Globus pallidus (tissue), 1 donor: ENCODE results near the gene APH1A.
"Not testable (repeated sequence)": the region's sequence is repeated elsewhere in the genome, so short reads cannot be mapped to it uniquely, and the experiment has no call there.

Experiments used
- DNase-seq: peaks from one replicate; pipeline ENCODE4 v3.0.0-alpha.2; 2015; ENCODE audit warnings: low spot score

The APH1A gene

DNA sequence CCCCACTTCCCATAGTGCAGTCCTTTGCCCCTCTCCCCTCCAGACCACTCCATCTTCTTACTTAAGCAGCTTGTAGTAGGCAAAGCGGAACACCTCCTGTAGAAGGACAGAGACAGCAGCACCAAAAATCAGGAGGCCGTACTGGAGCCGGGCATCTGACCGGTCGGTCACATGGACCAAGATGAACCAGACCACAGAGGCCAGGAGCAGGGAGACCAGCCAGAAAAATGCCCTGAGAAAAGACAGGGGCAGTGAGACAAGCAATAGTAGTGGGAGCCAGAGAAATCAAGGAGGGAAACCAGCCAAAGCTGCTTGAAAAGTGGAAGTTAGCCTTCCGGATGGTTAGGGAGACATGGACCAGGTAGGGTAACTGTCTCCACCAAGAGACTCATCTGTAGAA lies 920 bp downstream of the APH1A start:
- no peak for DNase-seq

DNA sequence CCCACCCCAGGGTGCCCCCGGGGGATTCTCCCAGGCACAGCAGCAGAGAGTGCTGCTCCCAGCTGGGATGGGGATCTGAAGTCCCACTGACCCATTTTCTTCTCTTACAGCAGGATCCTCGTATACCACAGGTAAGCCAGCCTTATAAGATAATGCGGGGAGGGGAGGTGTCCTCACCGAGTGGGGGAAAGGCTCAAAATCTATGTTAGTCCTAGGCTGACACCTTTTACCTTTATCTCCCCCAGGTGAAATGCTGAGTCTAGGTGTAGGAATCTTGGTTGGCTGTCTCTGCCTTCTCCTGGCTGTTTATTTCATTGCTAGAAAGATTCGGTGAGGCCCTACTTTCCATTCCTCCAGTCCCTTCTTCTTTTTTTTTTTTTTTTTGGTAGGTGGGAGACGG lies 5.3 kb downstream of the APH1A start:
- no peak for DNase-seq

DNA sequence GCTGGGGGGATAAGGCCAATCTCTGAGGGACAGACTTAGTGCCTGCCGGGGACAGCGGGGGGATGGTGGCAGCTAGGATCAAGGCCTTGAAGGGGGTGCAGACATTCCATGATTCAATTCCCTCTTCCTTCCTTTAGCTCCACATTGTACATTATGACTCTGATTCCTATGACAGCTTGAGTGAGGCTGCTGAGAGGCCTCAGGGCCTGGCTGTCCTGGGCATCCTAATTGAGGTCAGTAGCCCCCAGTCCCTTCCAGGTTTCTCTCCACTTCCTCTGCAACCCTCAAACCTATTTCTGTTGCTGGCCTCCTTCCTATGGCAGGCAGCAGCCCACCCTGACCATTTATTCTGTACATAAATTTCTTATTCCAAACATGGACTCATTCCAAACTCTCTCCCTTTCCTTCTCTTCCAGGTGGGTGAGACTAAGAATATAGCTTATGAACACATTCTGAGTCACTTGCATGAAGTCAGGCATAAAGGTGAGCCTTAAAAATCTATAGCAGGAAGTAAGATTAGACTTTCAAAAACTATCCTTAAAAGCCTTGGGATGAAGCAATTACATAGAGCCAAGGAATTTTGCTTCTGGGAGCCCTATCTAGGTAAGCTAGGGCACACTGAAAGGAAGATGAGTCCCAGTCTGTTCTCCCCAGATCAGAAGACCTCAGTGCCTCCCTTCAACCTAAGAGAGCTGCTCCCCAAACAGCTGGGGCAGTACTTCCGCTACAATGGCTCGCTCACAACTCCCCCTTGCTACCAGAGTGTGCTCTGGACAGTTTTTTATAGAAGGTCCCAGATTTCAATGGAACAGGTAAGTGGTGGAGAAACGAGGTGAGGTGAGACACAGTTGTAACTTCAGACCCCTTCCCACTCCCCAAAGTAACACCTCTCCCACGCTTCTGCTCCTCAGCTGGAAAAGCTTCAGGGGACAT lies 6.2 kb downstream of the APH1A start:
- DNase-seq, result no peak

DNA sequence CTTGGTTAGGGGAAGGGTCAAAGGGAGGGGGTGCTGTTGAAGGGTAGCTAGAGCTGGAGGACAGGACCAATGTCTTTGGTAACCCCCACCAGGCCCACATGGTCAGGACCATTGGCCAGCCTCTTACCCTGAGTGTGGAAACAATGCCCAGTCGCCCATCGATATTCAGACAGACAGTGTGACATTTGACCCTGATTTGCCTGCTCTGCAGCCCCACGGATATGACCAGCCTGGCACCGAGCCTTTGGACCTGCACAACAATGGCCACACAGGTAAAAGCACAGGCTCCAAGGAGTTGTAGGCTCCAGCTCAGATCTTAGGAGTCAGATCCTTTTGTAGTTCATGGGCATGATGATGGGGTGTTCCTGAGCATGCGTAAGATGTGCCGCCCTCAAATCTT lies 7.4 kb downstream of the APH1A start:
- no peak for DNase-seq

DNA sequence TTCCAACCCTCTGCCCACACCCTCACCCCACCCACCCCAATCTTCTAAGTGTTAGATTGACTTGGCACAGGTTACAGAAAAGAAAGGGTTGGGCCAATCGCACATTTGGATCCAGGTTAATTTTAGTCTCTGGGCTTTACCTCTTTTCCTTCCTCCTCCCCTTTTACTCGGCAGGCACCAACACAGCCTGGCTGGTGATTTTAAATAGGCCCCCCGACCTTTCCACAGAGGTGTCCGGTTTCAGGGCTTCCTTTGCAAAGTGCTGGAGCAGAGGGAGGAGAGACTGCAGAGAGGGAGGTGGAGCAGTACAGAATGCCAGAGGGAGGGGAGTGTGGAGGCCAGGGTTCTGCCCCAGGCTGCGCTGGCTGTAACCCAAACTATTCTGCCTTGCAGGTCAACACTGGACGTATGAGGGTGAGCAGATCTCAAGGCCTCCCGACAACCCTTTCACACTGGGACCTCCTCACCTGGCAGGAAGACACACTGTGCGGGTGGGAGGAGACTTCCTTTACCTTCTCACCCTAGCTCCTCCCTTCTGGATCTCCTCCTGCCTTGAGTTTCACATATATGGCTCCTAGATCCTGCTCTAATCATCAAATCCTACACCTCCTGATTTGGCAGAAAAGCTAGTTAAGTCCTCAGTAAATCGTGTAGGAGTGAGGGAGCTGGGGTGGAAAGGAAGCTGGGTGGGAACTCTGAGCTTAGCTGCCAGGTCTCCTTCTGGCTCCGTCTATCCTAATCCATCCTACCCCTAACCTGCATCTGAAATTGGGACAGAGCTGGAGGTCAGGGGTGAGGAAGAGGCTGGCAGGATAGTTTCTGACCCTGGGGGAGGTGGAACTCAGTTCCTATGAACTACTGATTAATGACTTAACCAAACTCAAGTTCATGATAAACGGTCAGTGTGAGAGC lies 8.8 kb downstream of the APH1A start:
- DNase-seq, result no peak

DNA sequence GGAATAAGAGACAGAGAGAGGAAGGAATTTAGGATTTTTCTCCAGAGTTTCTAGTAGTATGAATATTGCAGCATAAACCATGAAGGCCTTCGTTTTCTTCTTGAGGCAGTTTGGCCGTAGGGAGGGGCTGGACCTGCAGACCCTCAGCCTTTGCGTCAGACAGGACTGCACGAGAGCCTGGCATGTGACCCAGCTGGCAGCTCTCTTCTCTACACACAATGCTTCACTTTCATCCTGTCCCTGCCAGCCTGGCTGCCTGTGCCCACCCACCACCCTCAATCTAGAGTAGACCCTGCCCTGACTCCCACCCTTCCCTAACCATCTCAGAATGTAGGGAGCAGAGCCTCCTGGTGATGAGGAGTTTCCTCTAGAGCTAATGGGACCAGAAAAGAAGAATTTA lies 9.6 kb downstream of the APH1A start:
- peak; percentile 63 for DNase-seq

DNA sequence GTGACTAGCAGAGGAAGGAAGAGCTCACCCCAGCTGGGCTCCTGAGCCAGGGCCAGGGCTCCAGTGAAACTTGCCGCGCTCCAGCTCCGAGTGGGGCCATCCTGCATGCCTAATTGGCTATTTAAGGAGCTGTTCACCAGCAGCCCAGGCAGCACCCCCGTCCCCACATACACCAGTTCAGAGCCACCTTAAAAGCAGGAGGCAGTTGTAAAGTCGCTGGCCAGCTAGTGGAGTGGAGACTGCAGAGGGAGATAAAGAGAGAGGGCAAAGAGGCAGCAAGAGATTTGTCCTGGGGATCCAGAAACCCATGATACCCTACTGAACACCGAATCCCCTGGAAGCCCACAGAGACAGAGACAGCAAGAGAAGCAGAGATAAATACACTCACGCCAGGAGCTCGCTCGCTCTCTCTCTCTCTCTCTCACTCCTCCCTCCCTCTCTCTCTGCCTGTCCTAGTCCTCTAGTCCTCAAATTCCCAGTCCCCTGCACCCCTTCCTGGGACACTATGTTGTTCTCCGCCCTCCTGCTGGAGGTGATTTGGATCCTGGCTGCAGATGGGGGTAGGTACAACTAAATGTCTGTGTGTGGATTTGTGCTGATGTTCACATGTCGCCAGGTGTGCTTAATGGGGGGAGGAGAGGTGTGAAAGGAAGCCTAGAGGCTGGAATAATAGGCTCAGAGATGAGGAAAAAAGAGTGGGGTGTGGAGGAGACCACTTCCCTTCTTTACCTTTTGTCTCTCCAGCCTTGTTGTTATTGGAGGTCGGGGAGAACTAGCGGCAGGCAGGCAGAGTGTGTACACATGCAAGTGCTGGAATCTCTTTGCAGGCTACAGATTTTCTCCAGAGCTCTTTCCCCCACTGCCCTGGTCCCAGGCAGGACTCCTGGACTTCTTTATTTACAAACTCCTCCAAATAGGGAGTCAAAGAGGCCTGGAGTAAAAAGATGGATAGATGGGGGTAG lies 10.9 kb downstream of the APH1A start, which contains the start of gene CA14:
Gene CA14, plus strand, starts transcription at position 151 of the 962 bp plus-strand sequence. Its CDS starts 355 bp downstream, at position 506.
- peak; percentile 85 for DNase-seq

DNA sequence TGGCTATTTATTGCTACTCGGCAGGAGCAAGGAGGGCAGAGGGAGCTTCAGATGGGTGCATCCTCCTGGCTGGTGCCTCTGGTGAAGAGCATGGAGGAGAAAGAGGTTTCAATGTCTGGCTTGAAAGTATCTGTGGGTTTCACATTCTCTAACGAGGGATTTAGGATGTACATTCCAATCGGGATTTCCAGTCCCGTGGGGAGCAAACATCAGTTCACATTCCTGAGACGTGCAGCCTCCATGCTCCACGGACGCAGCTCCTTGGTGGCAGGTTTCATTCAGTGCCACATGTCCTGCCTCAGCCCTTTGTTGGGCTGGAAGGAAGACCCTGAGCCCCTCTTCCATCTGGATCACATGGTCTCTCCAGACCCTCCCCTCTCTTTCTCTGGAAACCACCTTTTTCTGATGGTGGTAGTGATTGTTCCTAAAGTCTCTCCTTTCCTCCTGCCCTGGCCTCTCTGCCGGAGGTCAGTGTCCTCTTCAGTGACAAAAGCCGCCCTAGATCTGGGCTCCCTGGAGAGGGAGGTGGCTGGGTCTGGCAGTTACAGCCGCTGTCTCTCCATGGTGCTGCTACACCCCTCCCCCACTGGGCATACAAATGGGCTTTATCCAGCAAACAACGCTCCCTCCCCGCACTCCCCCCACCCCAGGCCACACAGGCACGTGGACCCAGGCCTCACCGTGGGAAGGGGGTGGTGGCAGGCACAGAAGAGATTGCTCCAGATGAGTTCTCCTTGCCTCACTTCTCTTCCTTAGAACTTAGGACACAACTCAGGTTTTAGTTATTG lies 12.1 kb downstream of the APH1A start:
- peak; percentile 91 for DNase-seq

DNA sequence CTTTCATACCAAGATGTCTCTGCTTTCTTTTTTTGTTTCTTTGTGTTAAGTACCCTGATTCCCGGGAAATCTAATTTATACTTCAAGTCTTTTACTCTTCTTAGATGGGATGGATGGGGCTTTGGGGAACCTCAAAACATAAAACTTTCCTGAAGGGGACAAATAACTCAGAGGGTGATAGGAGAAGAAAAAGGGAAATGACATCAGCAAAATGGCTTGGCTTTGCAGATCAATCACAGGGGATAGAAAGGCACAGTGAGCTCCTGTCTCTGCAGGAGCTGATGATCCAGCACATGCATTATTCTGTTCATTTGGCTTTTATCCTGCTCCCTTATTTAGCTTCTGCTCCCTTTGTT lies 12.6 kb downstream of the APH1A start:
- DNase-seq, result no peak

DNA sequence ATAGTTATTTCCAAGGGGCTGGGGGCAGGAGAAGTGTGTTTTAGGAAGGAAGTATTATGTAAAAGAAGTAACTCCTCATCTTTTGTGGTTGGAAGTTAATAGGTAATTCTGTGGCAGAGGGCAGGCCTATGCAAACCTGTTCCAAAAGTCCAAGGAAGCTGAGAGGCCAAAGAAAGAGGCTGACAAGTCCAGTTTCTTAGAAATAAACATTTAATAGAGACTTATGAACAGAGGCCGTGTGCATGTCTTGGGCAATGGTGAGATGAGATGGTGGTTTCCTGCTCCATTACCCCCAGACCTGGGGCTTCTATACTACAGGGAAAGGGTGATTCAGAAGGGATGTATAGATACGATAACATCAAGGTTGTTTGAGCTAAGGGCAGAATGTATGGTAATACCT lies 18.9 kb downstream of the APH1A start:
- DNase-seq, result no peak

DNA sequence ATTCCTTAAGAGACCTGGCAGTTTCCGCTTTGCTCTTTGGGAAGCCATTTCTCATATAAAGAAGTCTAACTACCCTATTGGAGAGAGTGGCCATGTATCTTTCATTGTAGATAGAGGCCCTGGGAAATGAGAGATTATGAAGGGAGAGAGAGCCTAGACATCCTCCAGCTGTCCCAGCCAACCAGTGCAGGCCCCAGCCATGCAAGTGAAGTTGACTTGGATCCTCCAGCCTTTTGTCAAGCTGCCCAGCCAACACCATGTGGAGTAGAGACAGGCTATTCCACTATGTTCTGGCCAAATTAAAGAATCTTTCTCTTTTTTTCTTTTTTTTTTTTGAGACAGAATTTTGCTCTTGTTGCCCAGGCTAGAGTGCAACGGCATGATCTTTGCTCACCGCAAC lies 25.8 kb downstream of the APH1A start:
- DNase-seq, result no peak

DNA sequence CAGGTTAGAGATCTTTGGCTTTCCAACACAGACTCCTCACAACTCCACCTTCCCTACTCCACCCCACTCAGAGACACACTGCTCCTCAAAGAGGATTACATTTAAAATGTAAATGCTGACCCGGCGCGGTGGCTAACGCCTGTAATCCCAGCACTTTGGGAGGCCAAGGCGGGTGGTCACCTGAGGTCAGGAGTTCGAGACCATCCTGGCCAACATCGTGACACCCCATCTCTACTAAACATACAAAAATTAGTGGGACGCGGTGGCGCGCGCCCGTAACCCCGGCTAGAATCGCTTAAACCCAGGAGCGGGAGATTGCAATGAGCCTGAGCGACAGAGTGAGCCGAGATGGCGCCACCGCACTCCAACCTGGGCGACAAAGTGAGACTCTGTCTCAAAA lies 31.1 kb downstream of the APH1A start:
- no peak for DNase-seq

DNA sequence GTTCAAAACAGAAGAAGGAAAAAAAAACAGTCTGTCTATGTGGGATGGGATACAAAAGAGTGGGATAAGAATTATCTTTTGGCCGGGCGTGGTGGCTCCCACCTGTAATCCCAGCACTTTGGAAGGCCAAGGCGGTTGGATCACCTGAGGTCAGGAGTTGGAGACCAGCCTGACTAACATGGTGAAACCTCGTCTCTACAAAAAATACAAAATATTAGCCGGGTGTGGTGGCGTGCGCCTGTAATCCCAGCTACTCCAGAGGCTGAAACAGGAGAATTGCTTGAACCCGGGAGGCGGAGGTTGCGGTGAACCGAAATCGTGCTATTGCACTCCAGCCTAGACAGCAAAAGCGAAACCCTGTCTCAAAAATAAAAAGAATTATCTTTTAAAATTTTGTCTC lies 31.6 kb downstream of the APH1A start:
- DNase-seq, result not testable (repeated sequence)

DNA sequence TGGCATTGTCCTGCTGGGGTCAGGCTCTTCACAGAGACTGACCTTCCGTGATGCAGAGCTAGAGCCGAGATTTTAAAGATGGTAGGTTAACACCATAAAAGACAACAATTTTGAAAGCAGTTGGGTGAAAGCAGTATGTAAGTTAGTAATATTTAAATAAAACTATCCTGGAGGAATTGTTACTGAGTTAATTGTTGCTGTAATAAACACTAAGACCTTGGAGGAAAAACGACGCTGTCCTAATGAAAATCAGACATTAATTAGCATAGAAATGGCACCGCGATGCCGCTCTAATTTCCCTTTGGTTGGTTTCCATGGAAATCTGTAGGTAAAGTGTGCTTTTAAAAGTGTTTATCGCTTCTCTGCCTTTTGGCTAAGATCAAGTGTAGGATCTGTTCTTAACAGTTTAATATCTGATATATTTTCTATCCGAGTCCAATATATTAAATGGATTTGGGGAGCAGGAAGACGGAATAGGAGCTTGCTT lies 32.2 kb downstream of the APH1A start:
- no peak for DNase-seq

DNA sequence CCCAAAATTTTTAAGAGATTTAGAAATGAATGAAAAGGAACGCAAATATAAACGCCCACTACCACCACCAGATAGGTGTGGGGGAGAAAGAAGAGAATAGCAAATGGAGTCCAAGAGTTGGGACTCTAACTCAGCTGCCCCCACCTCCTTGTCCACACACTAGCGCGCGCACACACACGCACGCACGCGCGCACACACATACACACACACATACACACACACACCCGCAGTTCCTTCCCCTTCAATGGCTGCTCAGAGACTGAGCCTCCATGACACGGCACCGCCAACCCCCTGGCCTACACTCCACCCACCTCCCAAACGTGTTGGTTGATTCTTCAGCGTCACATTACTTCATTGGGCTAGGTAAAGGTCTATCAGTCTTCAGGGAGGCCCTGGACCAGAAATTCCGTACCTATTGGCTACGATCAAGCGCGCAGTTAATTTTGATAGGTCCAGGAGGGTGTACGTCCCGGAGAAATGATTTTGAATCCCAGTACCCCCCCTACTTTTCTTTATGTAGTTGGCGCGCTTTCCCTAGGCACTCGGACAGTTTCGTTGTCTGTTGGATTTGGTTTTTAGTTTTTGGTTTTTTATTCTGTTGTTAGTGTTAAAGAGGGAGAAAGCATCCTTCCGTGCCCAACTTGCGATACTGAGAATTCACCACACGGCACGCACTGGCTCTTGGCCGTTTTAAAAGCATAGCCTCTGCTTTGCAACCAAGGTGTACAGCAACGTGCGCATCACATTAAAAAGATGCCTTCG lies 32.8 kb downstream of the APH1A start, which contains the start of gene ANP32E:
Gene ANP32E, minus strand, starts transcription at position 261 of the 762 bp plus-strand sequence. CDS start 326 bp downstream, outside the sequence.
- DNase-seq, result peak; percentile 98

DNA sequence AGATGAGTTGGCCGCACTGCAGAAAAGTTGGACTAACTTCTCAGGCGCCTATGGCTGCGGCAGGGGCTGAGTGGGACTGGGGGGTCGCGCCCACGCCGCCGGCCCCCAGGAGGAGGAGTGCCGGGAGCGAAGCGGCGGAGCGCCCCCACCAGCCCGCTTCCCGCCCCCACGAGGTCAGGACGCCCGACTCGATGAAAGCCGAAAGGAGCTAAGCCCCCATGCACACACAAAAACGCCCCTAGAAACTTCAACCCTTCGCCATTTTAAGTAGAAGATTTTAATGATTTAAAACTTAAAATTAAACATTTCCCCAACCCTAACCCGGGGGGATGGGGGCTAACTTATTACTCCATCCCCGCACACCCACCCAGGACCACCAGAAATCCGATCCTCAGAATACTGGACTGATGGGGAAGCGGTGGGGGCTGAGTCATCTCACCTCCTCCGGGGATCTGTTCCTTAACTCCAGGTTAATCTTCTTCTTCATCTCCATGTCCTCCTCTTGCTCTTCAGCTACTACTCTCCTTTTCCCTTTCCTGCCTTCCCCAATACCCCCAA lies 33.4 kb downstream of the APH1A start:
- DNase-seq, result peak; percentile 32

DNA sequence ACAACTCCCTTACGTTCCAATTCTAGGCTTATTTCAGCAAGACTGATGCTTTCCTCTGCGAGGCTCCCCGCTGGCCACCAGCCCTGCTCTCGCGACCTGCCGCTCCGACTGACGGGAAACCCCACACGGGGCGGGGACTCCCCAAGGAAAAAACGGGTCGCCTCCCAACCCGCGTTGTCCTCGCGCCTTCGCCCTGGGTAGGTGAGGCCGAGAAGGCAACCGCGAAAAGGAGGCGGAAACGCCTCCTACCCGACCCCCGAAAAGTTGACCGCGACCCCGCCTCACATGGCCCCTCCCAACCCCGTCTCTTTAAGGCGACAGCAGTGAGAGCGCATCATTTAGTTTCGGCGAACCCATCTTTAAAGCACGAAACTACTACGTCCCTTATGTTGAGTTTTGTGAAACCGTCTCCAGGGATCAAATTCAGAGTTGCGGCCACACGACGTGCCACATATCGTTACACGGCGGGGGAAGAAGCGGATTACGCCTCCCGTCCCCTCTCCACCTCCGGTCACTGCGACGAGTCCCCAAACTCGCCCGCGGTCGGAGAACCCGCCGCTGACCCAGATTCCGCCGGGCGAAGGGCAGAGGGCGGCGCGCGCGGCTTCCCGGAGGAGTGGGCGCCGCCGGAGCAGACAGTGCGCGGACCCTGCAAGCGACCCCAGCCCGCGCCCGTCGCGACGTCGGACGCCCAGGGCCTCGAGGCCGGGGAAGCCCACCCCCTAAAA lies 34.1 kb downstream of the APH1A start:
- no peak for DNase-seq

DNA sequence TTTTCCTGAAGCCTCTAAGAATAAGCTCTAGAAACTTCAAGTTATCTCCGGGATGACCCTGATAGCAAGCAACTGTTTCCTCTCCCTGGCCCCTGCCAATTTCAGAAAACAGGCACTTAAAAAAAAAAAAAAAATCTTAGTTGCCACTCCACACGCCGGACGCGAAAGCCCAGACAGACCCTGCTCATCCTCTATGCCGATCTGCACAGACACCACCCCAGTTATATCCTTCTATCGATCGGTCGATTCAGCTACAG lies 34.6 kb downstream of the APH1A start:
- DNase-seq, result peak; percentile 68
